RWPE2 (cell line): Measurements from ENCODE around the gene HARBI1.

ENCODE experiments used
- ATAC-seq: fragments of 200-7000 bp; cut with Tn5 transposase; 3 replicates; pipeline ENCODE4 v1.9.1; 2021; ENCODE audit warnings: low read depth
- DNase-seq: peaks from one replicate; pipeline ENCODE4 v3.0.0-alpha.2; 2020; ENCODE audit warnings: low spot score
- H3K27ac ChIP-seq: fragments of 450-650 bp; 2 replicates; pipeline ENCODE4 v1.5.1; 2017; ENCODE audit warnings: mild to moderate bottlenecking; ENCODE audit not compliant: poor library complexity, severe bottlenecking
- H3K27me3 ChIP-seq: fragments of 250-450 bp; sonication (Bioruptor Pico); 2 replicates; pipeline ENCODE4 v1.5.1; 2021; ENCODE audit warnings: mild to moderate bottlenecking, moderate library complexity; ENCODE audit not compliant: insufficient read depth, poor library complexity, severe bottlenecking
- H3K36me3 ChIP-seq: fragments of 250-450 bp; sonication (Bioruptor Pico); 2 replicates; pipeline ENCODE4 v1.5.1; 2020; ENCODE audit warnings: low read depth, mild to moderate bottlenecking, moderate library complexity
- H3K4me1 ChIP-seq: fragments of 250-450 bp; sonication (Bioruptor Pico); 2 replicates; pipeline ENCODE4 v1.5.1; 2021; ENCODE audit warnings: mild to moderate bottlenecking, moderate library complexity; ENCODE audit not compliant: insufficient read depth, poor library complexity, severe bottlenecking
- H3K4me3 ChIP-seq: fragments of 250-450 bp; sonication (Bioruptor Pico); 2 replicates; pipeline ENCODE4 v1.5.1; 2021; ENCODE audit warnings: mild to moderate bottlenecking, moderate library complexity; ENCODE audit not compliant: severe bottlenecking
- H3K9me3 ChIP-seq: fragments of 250-450 bp; sonication (Bioruptor Pico); 2 replicates; pipeline ENCODE4 v1.5.1; 2021; ENCODE audit warnings: mild to moderate bottlenecking, moderate library complexity; ENCODE audit not compliant: severe bottlenecking
- TF ChIP-seq, protein P1 (sequence below): fragments of 450-650 bp; IDR thresholded peaks from one replicate; pipeline ENCODE4 v1.5.1; 2017; ENCODE audit warnings: mild to moderate bottlenecking, moderate library complexity; ENCODE audit not compliant: poor library complexity, severe bottlenecking

The HARBI1 gene

DNA sequence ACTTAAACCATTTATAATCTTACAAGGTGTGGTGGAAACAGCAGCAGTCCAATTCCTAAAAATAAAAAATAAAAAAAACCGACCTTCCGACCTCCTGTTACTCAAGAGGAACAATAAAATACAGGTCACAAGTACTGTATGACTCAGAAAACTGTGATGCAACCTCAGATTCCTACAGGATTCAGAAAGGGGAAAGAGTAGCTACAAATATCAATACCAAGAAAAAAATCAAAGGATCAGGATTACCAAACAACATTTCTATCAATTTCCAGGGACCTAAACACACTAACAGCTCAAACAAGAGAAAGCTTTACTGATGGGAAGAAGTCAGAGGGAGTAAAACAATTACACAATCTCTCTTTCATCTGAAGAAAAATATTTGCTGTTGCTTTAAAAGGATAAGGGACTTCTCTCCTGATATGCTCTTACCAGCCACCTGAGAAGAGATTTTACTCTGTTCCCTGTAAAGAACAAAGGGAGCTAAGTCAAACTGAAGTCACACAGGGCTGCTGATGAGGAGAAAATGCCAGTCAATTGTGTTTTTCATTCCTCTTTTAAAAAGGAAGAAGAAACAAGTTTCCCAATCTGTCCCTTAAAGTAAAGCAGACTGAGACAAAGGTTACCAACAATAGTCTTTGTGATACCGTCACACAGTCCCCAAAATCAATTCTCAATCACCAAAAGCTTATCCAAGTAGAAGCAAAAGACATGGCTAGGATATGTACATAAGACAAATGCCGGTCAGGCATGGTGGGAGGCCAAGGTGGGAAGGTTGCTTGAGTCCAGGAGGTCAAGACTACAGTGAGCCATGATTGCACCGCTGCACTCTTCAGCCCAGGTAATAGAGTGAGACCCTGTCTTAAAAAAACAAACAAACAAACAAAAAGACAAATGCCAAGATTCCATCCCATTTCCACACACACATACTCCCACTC lies 62.5 kb downstream of the HARBI1 start:
- Histone ChIP-seq H3K36me3 (no peaks in the 10 kb centered on the region), H3K9me3 (no peaks in the 10 kb centered on the region), H3K27me3 (no peaks in the 10 kb centered on the region), H3K27ac (peak overlapping the region; percentile 69), H3K4me3 (no peak overlapping the region), H3K4me1 (peaks cover 45% of the 10 kb centered on the region)
- ATAC-seq (peak; percentile 81), DNase-seq (no peak)
- TF ChIP-seq, protein P1, sequence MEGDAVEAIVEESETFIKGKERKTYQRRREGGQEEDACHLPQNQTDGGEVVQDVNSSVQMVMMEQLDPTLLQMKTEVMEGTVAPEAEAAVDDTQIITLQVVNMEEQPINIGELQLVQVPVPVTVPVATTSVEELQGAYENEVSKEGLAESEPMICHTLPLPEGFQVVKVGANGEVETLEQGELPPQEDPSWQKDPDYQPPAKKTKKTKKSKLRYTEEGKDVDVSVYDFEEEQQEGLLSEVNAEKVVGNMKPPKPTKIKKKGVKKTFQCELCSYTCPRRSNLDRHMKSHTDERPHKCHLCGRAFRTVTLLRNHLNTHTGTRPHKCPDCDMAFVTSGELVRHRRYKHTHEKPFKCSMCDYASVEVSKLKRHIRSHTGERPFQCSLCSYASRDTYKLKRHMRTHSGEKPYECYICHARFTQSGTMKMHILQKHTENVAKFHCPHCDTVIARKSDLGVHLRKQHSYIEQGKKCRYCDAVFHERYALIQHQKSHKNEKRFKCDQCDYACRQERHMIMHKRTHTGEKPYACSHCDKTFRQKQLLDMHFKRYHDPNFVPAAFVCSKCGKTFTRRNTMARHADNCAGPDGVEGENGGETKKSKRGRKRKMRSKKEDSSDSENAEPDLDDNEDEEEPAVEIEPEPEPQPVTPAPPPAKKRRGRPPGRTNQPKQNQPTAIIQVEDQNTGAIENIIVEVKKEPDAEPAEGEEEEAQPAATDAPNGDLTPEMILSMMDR, result no peak

DNA sequence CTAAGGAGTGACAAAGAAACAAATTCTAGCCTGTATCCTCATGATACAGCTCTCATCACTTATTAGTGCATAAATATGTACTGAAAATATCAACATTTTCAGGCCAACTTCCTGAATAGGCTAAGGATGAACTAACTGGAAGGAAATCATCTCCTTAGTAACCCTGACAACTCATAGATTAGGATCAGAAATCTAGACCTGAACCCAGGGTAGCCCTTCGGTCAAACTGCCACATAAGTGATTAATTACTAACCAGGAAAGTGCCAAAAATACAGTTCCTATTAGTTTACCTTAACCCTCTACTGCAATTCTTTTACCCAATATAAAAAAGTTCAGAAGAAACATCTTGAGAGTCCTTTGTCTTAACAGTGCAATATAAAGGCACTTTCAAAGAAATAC lies 63.2 kb downstream of the HARBI1 start:
- no peaks in the 10 kb centered on the region for H3K36me3 ChIP-seq
- no peak overlapping the region for H3K4me3 ChIP-seq
- H3K4me1 ChIP-seq, result peaks cover 43% of the 10 kb centered on the region
- no peaks in the 10 kb centered on the region for H3K9me3 ChIP-seq
- H3K27me3 ChIP-seq, result no peaks in the 10 kb centered on the region
- no peak for DNase-seq
- peak; percentile 71 for ATAC-seq
- TF ChIP-seq, protein P1, result no peak
- peak overlapping the region; percentile 69 for H3K27ac ChIP-seq
